22Rv1 (cell line): ENCODE measurements around the gene ACOXL.

Experiments
- CTCF ChIP-seq: fragments of 450-650 bp; IDR thresholded peaks from 2 replicates; pipeline ENCODE4 v1.5.1; 2017; ENCODE audit warnings: mild to moderate bottlenecking
- ZFX ChIP-seq: fragments of 450-650 bp; IDR thresholded peaks from 2 replicates; pipeline ENCODE4 v1.6.1; 2017; ENCODE audit warnings: antibody characterized with exemption, borderline replicate concordance

- TF ChIP-seq CTCF (no peak), ZFX (no peak)
These were observed 226.2 kb downstream of the ACOXL start for GRCh38 chr2:110958346-110959119.
